K562 (cell line): ENCODE data around the gene CA7. TPM values are rescaled to one million over a fixed set of nuclear protein-coding genes. Genes with fewer than 3 reads are reported as not detected.
A peak's percentile ranks its signal among the peaks of the same experiment; 100 is the strongest.

Experiments
- ATAC-seq: fragments of 200-7000 bp; cut with Tn5 transposase; 3 replicates; pipeline ENCODE4 v1.9.1; 2020; ENCODE audit warnings: moderate library complexity
- BruUV-seq: library from RNA; stranded (reverse); fragments of 400-500 nt; replicated peaks from 2 replicates; lab custom pipeline; 2021; lab: Mats Ljungman, UMichigan
- CTCF ChIA-PET: fragments of 300-600 bp; formaldehyde crosslinking; extraction: SDS; loops from one replicate; lab custom pipeline; 2021; ENCODE audit warnings: low intra/inter-chr PET ratio; lab: Yijun Ruan, JAX
- POLR2A ChIA-PET: fragments of 300-600, 350-650 bp; sonication (Branson Sonifier 250); formaldehyde crosslinking; extraction: SDS; loops from one replicate; lab custom pipeline; 2021; ENCODE audit warnings: antibody characterized with exemption, inconsistent platforms; lab: Yijun Ruan, JAX
- DNase-seq, 4 experiments: peaks; one replicate each; pipeline versions ENCODE4 v3.0.0 to v3.0.0-alpha.2; 2011 to 2018; ENCODE audit warnings: low spot score in 3 of 4, mixed read lengths in 3 of 4; ENCODE audit errors: extremely low read depth in 1 of 4
- FAIRE-seq: peaks from 2 replicates; lab custom pipeline; 2011; peaks lifted over from hg19 to GRCh38; lab: Jason Lieb, UNC
- H2AFZ ChIP-seq: 2 replicates; pipeline ENCODE4 v1.6.0; 2011; ENCODE audit warnings: low read depth, low read length, control low read depth, inconsistent platforms
- H3K27ac ChIP-seq: fragments of 200-600 bp; 3 replicates; pipeline ENCODE4 v1.8.0; 2011; ENCODE audit warnings: low read depth, mild to moderate bottlenecking, control low read depth, inconsistent platforms, low read length, moderate library complexity, mixed read lengths; ENCODE audit errors: extremely low read depth
- H3K27me3 ChIP-seq, 2 experiments: fragments of 300-600 bp in 1 of 2; 2 replicates in 1 of 2; 3 replicates in 1 of 2; pipeline versions ENCODE4 v1.6.0 to v1.8.0; 2011; ENCODE audit warnings: inconsistent platforms in 2 of 2, low read length in 2 of 2, mild to moderate bottlenecking in 1 of 2, mixed read lengths in 1 of 2, moderate library complexity in 1 of 2; ENCODE audit not compliant: control insufficient read depth in 2 of 2, insufficient read depth in 2 of 2
- H3K36me3 ChIP-seq: fragments of 300-600 bp; 3 replicates; pipeline ENCODE4 v1.8.0; 2011; ENCODE audit warnings: mild to moderate bottlenecking, low read length, inconsistent platforms; ENCODE audit not compliant: control insufficient read depth, insufficient read depth
- H3K4me1 ChIP-seq, 2 experiments: fragments of 200-600 bp in 1 of 2; replicated peaks in 1 of 2; 2 replicates in 1 of 2; 3 replicates in 1 of 2; pipeline versions ENCODE4 v1.5.1 to v1.8.0; 2011; ENCODE audit warnings: inconsistent platforms in 2 of 2, low read length in 2 of 2, mild to moderate bottlenecking in 1 of 2, mixed read lengths in 1 of 2, moderate library complexity in 1 of 2; ENCODE audit not compliant: control insufficient read depth in 2 of 2, insufficient read depth in 2 of 2
- H3K4me2 ChIP-seq: 2 replicates; pipeline ENCODE4 v1.6.1; 2011; ENCODE audit warnings: low read length, control low read depth, inconsistent platforms, mixed read lengths; ENCODE audit not compliant: insufficient read depth
- H3K4me3 ChIP-seq: fragments of 200-600 bp; sonication (generic), shearing (Covaris generic); 2 replicates; pipeline ENCODE4 v1.5.1; 2016; ENCODE audit warnings: control low read depth, inconsistent platforms
- H3K79me2 ChIP-seq: fragments of 200-600 bp; 3 replicates; pipeline ENCODE4 v1.8.0; 2011; ENCODE audit warnings: low read length, inconsistent platforms; ENCODE audit not compliant: control insufficient read depth, insufficient read depth
- H3K9ac ChIP-seq, 2 experiments: 2 replicates each; pipeline versions ENCODE4 v1.6.0 to v1.6.1; 2011; ENCODE audit warnings: low read depth in 2 of 2, low read length in 2 of 2, control low read depth in 1 of 2, inconsistent platforms in 1 of 2, mild to moderate bottlenecking in 1 of 2, mixed read lengths in 1 of 2; ENCODE audit not compliant: insufficient read depth in 1 of 2
- H3K9me1 ChIP-seq: one replicate; pipeline ENCODE4 v1.6.0; 2011; ENCODE audit warnings: inconsistent platforms, mild to moderate bottlenecking, low read length, moderate library complexity; ENCODE audit not compliant: control insufficient read depth, insufficient read depth
- H3K9me3 ChIP-seq: replicated peaks from 2 replicates; pipeline ENCODE4 v1.5.1; 2011; ENCODE audit warnings: low read depth, low read length, inconsistent platforms; ENCODE audit not compliant: control insufficient read depth, insufficient read depth
- H4K20me1 ChIP-seq: replicated peaks from 2 replicates; pipeline ENCODE4 v1.6.1; 2011; ENCODE audit warnings: low read length, inconsistent platforms, mixed read lengths; ENCODE audit not compliant: control insufficient read depth, insufficient read depth
- KAT2B ChIP-seq: IDR thresholded peaks from one replicate; pipeline ENCODE4 v1.6.1; 2012; ENCODE audit warnings: low read depth, mild to moderate bottlenecking, control low read depth, inconsistent platforms, low read length, moderate library complexity
- LARP7 ChIP-seq: fragments of 450-650 bp; IDR thresholded peaks from 2 replicates; pipeline ENCODE4 v1.6.1; 2016
- SIX5 ChIP-seq, 2 experiments: IDR thresholded peaks; 2 replicates each; pipeline ENCODE4 v1.6.1; 2011; ENCODE audit warnings: low read length in 2 of 2, borderline replicate concordance in 1 of 2, low read depth in 1 of 2, mild to moderate bottlenecking in 1 of 2, moderate library complexity in 1 of 2; ENCODE audit not compliant: insufficient read depth in 1 of 2
- SPI1 ChIP-seq: IDR thresholded peaks from 2 replicates; pipeline ENCODE4 v1.6.1; 2011; ENCODE audit warnings: low read depth, low read length, control low read depth, borderline replicate concordance
- ZNF57 ChIP-seq: fragments of 450-650 bp; formaldehyde crosslinking; IDR thresholded peaks from 2 replicates; pipeline ENCODE4 v1.4.0; 2020; ENCODE audit warnings: mild to moderate bottlenecking, moderate library complexity
- WGBS: fragments of 100-300 bp; shearing (Covaris generic); methylation state at CpG from one replicate; pipeline ENCODE4 v1.1.6; 2016; ENCODE audit warnings: low coverage, mixed read lengths; ENCODE audit not compliant: insufficient coverage; ENCODE audit errors: missing lambda C conversion rate; 5-methylcytosine and 5-hydroxymethylcytosine counted together
- in situ Hi-C: fragments of 300-500 bp; cut with MboI; formaldehyde crosslinking; loops from 4 replicates; pipeline ENCODE4 v1.15.0; 2018; ENCODE audit warnings: inconsistent platforms, mixed read lengths
- intact Hi-C: fragments of 100-400 bp; cut with micrococcal nuclease; formaldehyde crosslinking; loops from 2 replicates; pipeline ENCODE4 v1.14.2; 2022
- polyA plus RNA-seq, 8 experiments: library from polyadenylated mRNA; depleted of rRNA in 4 of 8; stranded (reverse) in 5 of 8; unstranded in 3 of 8; fragments of >200 nt; fragmentation: Nextera tagmentation in 2 of 8; fragmentation: Illumina TruSeq in 1 of 8; extraction: Ambion mirVana in 2 of 8; extraction: Trizol in 1 of 8; gene quantifications; 2 replicates each; pipeline versions ENCODE4 v1.2.1 to v1.2.3, GENCODE V29; 2011 to 2014; ENCODE audit warnings: inconsistent platforms in 1 of 8, missing spikeins in 1 of 8
- total RNA-seq, 7 experiments: library from RNA; depleted of rRNA in 6 of 7; stranded (reverse); fragments of >200 nt in 6 of 7; fragmentation: Illumina TruSeq in 2 of 7; extraction: Trizol in 2 of 7; gene quantifications; 2 replicates each; pipeline versions ENCODE4 v1.2.1 to v1.2.3, GENCODE V29; 2011 to 2021; ENCODE audit warnings: low replicate concordance in 1 of 7
- TF ChIP-seq, protein P1 (sequence below): sonication (generic); IDR thresholded peaks from 2 replicates; pipeline ENCODE4 v1.6.1; 2016
- TF ChIP-seq, protein P2 (sequence below): fragments of 250-450 bp; sonication (Bioruptor Pico); IDR thresholded peaks from 2 replicates; pipeline ENCODE4 v1.4.0; 2020; ENCODE audit warnings: mild to moderate bottlenecking, moderate library complexity, borderline replicate concordance

CA7 gene
- total and polyA plus RNA-seq, 9 of the 15 experiments (the other 6 are each of a cell fraction or from before 2014, with no cell fraction given) = 0.03 to 0.07 (median 0.05) TPM; not detected in 5

- TF ChIP-seq, protein P1, sequence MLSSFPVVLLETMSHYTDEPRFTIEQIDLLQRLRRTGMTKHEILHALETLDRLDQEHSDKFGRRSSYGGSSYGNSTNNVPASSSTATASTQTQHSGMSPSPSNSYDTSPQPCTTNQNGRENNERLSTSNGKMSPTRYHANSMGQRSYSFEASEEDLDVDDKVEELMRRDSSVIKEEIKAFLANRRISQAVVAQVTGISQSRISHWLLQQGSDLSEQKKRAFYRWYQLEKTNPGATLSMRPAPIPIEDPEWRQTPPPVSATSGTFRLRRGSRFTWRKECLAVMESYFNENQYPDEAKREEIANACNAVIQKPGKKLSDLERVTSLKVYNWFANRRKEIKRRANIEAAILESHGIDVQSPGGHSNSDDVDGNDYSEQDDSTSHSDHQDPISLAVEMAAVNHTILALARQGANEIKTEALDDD = no peak
- TF ChIP-seq, protein P2, sequence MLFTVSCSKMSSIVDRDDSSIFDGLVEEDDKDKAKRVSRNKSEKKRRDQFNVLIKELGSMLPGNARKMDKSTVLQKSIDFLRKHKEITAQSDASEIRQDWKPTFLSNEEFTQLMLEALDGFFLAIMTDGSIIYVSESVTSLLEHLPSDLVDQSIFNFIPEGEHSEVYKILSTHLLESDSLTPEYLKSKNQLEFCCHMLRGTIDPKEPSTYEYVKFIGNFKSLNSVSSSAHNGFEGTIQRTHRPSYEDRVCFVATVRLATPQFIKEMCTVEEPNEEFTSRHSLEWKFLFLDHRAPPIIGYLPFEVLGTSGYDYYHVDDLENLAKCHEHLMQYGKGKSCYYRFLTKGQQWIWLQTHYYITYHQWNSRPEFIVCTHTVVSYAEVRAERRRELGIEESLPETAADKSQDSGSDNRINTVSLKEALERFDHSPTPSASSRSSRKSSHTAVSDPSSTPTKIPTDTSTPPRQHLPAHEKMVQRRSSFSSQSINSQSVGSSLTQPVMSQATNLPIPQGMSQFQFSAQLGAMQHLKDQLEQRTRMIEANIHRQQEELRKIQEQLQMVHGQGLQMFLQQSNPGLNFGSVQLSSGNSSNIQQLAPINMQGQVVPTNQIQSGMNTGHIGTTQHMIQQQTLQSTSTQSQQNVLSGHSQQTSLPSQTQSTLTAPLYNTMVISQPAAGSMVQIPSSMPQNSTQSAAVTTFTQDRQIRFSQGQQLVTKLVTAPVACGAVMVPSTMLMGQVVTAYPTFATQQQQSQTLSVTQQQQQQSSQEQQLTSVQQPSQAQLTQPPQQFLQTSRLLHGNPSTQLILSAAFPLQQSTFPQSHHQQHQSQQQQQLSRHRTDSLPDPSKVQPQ (CRISPR knock-in tag) = no peak
- TF ChIP-seq SIX5 (IDR thresholded peaks at IDR 0.05; ENCODE audit: borderline replicate concordance in 1 of 2, insufficient read depth in 1 of 2, low read depth in 1 of 2, low read length in 2 of 2) = no peak
These were observed 9.5 kb upstream of the CA7 start (continued) for GRCh38 chr16:66834746-66835145.

GRCh38 chr16:66840883-66841282 lies 3.3 kb upstream of the CA7 start:
- H3K79me2 ChIP-seq = no peaks in the 10 kb centered on the region
- H3K36me3 ChIP-seq = no peaks in the 10 kb centered on the region
- in situ Hi-C loops = no loop called here
- no peak for FAIRE-seq
- no peak overlapping the region for H3K9ac ChIP-seq
- no peaks in the 10 kb centered on the region for H3K9me1 ChIP-seq
- H3K27me3 ChIP-seq = peaks cover 16% of the 10 kb centered on the region in 2 experiments; a peak in 4 of 5 replicates
- no peaks in the 10 kb centered on the region for H3K9me3 ChIP-seq
- ChIA-PET CTCF (no interaction called here), POLR2A (no interaction called here)
- WGBS = 2% methylated on average over 3 of the region's 3 CpGs
- no peak overlapping the region for H2AFZ ChIP-seq
- no peak overlapping the region for H3K4me2 ChIP-seq
- H3K4me3 ChIP-seq = no peak overlapping the region
- intact Hi-C loops = no loop called here
- 0 out of 2 replicates have a peak, but pooled peaks cover 4% of the 10 kb centered on the region for H4K20me1 ChIP-seq
- H3K27ac ChIP-seq = no peak overlapping the region
- no peak for ATAC-seq
- TF ChIP-seq LARP7 (no peak), SPI1 (peak; percentile 30; the same call in 1 of the 2 replicates), KAT2B (no peak), ZNF57 (no peak)
- TF ChIP-seq, all 486 proteins: peak for 1
- peaks cover 0 to 17% of the 10 kb centered on the region in 2 experiments; a peak in 2 of 5 replicates for H3K4me1 ChIP-seq
- no TSS peak for BruUV-seq
- DNase-seq = no peak
